ENCODE measurements around the gene SLC9C2. TPM values are rescaled to one million over a fixed set of nuclear protein-coding genes. Genes with fewer than 3 reads are reported as not detected.
"Not testable (repeated sequence)": the region's sequence is repeated elsewhere in the genome, so short reads cannot be mapped to it uniquely, and the experiment has no call there.

The SLC9C2 gene
- polyA plus RNA-seq, 1 donor: 0.27 TPM

GRCh38 chr1:173529106-173529505, 73.8 kb downstream of the SLC9C2 start:
- DNase-seq: no peak

- DNase-seq: no peak
Observed at GRCh38 chr1:173527151-173527826, 75.6 kb downstream of the SLC9C2 start.

GRCh38 chr1:173525926-173526325, 76.9 kb downstream of the SLC9C2 start:
- no peak for DNase-seq

- DNase-seq: no peak
Observed at GRCh38 chr1:173523329-173523728, 79.5 kb downstream of the SLC9C2 start.

GRCh38 chr1:173520799-173521198, 82.1 kb downstream of the SLC9C2 start:
- no peak for DNase-seq

- DNase-seq: not testable (repeated sequence)
Observed at GRCh38 chr1:173514503-173514902, 88.4 kb downstream of the SLC9C2 start.

- no peak for DNase-seq
Observed at GRCh38 chr1:173509797-173510196, 93.1 kb downstream of the SLC9C2 start.

- no peak for DNase-seq
Observed at GRCh38 chr1:173508541-173508940, 94.3 kb downstream of the SLC9C2 start.

GRCh38 chr1:173507847-173508209, 95.0 kb downstream of the SLC9C2 start:
- DNase-seq: no peak

- peak; percentile 87 for DNase-seq
Observed at GRCh38 chr1:173507205-173507846, 95.5 kb downstream of the SLC9C2 start.

- DNase-seq: no peak
Observed at GRCh38 chr1:173506437-173506836, 96.4 kb downstream of the SLC9C2 start.

- no peak for DNase-seq
Observed at GRCh38 chr1:173505391-173505790, 97.5 kb downstream of the SLC9C2 start.

- no peak for DNase-seq
Observed at GRCh38 chr1:173504268-173504667, 98.6 kb downstream of the SLC9C2 start.

- no peak for DNase-seq
Observed at GRCh38 chr1:173503391-173503790, 99.5 kb downstream of the SLC9C2 start.

GRCh38 chr1:173502104-173502503, 100.8 kb downstream of the SLC9C2 start:
- no peak for DNase-seq

GRCh38 chr1:173499729-173500128, 103.1 kb downstream of the SLC9C2 start:
- DNase-seq: no peak

GRCh38 chr1:173496757-173497320, 106.0 kb downstream of the SLC9C2 start:
- no peak for DNase-seq

GRCh38 chr1:173495609-173496267, 107.1 kb downstream of the SLC9C2 start:
- DNase-seq: no peak

- not testable (repeated sequence) for DNase-seq
Observed at GRCh38 chr1:173493125-173493524, 109.7 kb downstream of the SLC9C2 start.

GRCh38 chr1:173491508-173491907, 111.4 kb downstream of the SLC9C2 start:
- no peak for DNase-seq

GRCh38 chr1:173489929-173490328, 112.9 kb downstream of the SLC9C2 start:
- no peak for DNase-seq

GRCh38 chr1:173489149-173489600, 113.7 kb downstream of the SLC9C2 start:
- no peak for DNase-seq

GRCh38 chr1:173488001-173488400, 114.9 kb downstream of the SLC9C2 start:
- DNase-seq: no peak
